GM13976 (cell line): ENCODE results near the gene DGKD.

Experiments
- DNase-seq: peaks from one replicate; pipeline ENCODE4 v3.0.0; 2012; ENCODE audit warnings: low spot score
- in situ Hi-C: fragments of 300-500 bp; cut with MboI; formaldehyde crosslinking; loops from one replicate; pipeline ENCODE4 v1.12.0; 2022; ENCODE audit warnings: low sequenced_read_pairs, mixed read lengths, inconsistent platforms; ENCODE audit not compliant: unreplicated experiment
- TF ChIP-seq, protein P1 (sequence below): IDR thresholded peaks from 2 replicates; pipeline ENCODE4 v1.5.1; 2012; ENCODE audit warnings: borderline replicate concordance, mild to moderate bottlenecking; ENCODE audit not compliant: insufficient read depth; ENCODE audit errors: extremely low read depth, missing control alignments, control extremely low read depth

The DGKD gene

GRCh38 chr2:233379441-233379840 lies 25.1 kb downstream of the DGKD start:
- TF ChIP-seq, protein P1, sequence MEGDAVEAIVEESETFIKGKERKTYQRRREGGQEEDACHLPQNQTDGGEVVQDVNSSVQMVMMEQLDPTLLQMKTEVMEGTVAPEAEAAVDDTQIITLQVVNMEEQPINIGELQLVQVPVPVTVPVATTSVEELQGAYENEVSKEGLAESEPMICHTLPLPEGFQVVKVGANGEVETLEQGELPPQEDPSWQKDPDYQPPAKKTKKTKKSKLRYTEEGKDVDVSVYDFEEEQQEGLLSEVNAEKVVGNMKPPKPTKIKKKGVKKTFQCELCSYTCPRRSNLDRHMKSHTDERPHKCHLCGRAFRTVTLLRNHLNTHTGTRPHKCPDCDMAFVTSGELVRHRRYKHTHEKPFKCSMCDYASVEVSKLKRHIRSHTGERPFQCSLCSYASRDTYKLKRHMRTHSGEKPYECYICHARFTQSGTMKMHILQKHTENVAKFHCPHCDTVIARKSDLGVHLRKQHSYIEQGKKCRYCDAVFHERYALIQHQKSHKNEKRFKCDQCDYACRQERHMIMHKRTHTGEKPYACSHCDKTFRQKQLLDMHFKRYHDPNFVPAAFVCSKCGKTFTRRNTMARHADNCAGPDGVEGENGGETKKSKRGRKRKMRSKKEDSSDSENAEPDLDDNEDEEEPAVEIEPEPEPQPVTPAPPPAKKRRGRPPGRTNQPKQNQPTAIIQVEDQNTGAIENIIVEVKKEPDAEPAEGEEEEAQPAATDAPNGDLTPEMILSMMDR = no peak
- in situ Hi-C loops = no loop called here
- DNase-seq = no peak

- in situ Hi-C loops = no loop called here
- TF ChIP-seq, protein P1 = no peak
- no peak for DNase-seq
Measured at GRCh38 chr2:233380132-233380895, 26.0 kb downstream of the DGKD start.

- DNase-seq = no peak
- in situ Hi-C loops = no loop called here
- TF ChIP-seq, protein P1 = no peak
Measured at GRCh38 chr2:233380995-233381637, 26.8 kb downstream of the DGKD start.

DNA sequence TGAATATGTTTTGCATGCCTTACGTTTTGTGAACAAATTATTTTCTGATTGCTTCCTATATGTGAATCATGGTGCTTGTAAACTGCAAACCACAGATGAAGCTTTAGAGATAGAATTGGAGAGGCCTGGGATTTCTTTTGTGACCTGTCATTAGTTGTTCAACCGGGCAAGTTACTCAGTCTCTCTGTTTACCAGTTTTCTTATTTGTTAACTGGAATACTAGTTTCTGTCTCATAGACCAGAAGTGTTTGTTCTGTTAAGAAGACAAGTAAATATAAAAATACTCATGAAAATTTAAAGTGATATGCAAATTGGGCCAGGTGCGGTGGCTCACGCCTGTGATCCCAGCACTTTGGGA lies 27.3 kb downstream of the DGKD start:
- no peak for DNase-seq
- in situ Hi-C loops = no loop called here
- TF ChIP-seq, protein P1 = no peak

- in situ Hi-C loops = no loop called here
- DNase-seq = no peak
- TF ChIP-seq, protein P1 = no peak
Measured at GRCh38 chr2:233384015-233384414, 29.7 kb downstream of the DGKD start.

DNA sequence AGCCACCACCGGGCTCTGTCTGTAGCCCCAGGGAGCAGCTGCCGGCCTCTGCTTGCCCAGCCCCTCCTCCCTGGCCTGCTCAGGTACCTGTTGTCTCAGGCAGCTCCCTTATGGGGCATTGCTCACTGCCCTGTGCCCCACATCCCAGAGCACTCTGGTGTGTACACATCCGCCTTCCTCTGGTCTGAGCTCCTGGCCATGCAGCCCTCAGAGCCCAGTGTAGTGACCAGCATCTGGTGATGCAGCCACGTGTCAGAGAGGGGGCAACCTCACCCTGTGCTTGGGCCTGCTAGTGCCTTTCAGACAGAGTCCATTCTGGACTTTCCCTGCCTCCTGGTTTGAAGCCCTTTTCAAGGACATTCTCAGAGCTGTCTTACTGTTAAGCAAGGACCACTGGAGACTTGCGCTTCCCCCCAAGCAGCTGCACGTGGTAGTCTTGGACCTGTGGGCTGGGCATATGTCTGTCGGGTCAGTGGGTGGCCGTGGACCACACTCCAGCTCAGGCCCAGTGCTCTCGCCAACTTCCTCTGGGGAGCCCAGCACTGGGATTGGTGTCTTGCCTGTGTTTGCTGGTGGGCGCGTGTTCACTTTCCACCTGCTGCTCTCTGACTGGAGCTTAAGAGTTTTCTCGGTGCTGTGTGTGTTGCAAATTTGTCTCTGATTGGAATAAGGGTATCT lies 30.7 kb downstream of the DGKD start:
- in situ Hi-C loops = no loop called here
- TF ChIP-seq, protein P1 = no peak
- DNase-seq = no peak
